Prostate gland (tissue), 2 donors: Measurements from ENCODE around the gene LMTK3.

ENCODE experiments used
- POLR2A ChIP-seq: fragments of 450-650 bp; IDR thresholded peaks from one replicate; pipeline ENCODE4 v1.6.1; 2016; ENCODE audit warnings: antibody characterized with exemption, mild to moderate bottlenecking
- POLR2AphosphoS5 ChIP-seq: sonication (generic); formaldehyde crosslinking; IDR thresholded peaks from one replicate; pipeline ENCODE4 v1.6.1; 2017; ENCODE audit warnings: antibody characterized with exemption
- TF ChIP-seq, protein P1 (sequence below), 4 experiments: fragments of 200-600 bp in 2 of 4; fragments of 450-650 bp in 2 of 4; sonication (generic) in 2 of 4; IDR thresholded peaks; 1 replicate in 3 of 4; 2 replicates in 1 of 4; pipeline ENCODE4 v1.5.1; 2016 to 2019; ENCODE audit warnings: antibody characterized with exemption in 4 of 4, mild to moderate bottlenecking in 2 of 4, moderate library complexity in 2 of 4

DNA sequence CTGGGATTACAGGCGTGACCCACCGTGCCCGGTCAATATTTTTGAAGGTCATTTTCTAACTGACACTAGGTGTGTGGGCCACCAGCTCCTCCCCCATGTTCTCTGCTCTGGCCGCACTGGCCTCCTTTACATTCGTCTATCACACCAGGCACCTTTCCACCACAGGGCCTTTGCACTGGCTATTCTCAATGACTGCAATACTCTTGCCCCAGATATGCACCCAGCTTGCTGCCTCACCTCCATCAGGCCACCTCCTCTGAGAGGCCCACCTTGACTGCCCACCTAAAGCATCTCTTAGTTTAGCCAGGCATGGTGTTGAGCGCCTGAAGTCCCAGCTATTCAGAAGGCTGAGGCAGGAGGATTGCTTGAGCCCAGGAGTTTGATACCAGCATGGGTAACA is 30.2 kb upstream of the LMTK3 start:
- TF ChIP-seq, protein P1, sequence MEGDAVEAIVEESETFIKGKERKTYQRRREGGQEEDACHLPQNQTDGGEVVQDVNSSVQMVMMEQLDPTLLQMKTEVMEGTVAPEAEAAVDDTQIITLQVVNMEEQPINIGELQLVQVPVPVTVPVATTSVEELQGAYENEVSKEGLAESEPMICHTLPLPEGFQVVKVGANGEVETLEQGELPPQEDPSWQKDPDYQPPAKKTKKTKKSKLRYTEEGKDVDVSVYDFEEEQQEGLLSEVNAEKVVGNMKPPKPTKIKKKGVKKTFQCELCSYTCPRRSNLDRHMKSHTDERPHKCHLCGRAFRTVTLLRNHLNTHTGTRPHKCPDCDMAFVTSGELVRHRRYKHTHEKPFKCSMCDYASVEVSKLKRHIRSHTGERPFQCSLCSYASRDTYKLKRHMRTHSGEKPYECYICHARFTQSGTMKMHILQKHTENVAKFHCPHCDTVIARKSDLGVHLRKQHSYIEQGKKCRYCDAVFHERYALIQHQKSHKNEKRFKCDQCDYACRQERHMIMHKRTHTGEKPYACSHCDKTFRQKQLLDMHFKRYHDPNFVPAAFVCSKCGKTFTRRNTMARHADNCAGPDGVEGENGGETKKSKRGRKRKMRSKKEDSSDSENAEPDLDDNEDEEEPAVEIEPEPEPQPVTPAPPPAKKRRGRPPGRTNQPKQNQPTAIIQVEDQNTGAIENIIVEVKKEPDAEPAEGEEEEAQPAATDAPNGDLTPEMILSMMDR (IDR thresholded peaks at IDR 0.05): no peak
- TF ChIP-seq POLR2AphosphoS5: no peak
- TF ChIP-seq POLR2A: no peak
